Purkinje cell (primary cell): ENCODE measurements around the gene PPP2R1B. TPM values are rescaled to one million over a fixed set of nuclear protein-coding genes. Genes with fewer than 3 reads are reported as not detected.

ENCODE experiments used
- polyA plus RNA-seq: library from polyadenylated mRNA; unstranded; fragments of >200 nt; fragmentation: Nextera tagmentation; gene quantifications from 2 replicates; pipeline ENCODE4 v1.2.1, GENCODE V29; 2014

The PPP2R1B gene
- 2.4 and 3.3 TPM in 2 replicates for polyA plus RNA-seq

GRCh38 chr11:111765984-111766833 is at the start of gene PPP2R1B:
Gene PPP2R1B (minus strand): TSS chr11:111766389. CDS start chr11:111766361, 28 bp downstream.

Other genes starting within 250 kb of the PPP2R1B start
- not detected in 2 replicates for gene LAYN, start 225.7 kb downstream of the PPP2R1B start, polyA plus RNA-seq
- 2.2 and 2.9 TPM in 2 replicates for gene SIK2, start 163.9 kb downstream of the PPP2R1B start, polyA plus RNA-seq
- 26.4 and 30.2 TPM in 2 replicates for gene ALG9, start 105.2 kb upstream of the PPP2R1B start, polyA plus RNA-seq
- gene FDXACB1, start 112.8 kb upstream of the PPP2R1B start, polyA plus RNA-seq = 1.7 and 3.2 TPM in 2 replicates
- gene CFAP68, start 113.2 kb upstream of the PPP2R1B start, polyA plus RNA-seq = 211 and 275 TPM in 2 replicates
- gene CRYAB, start 145.4 kb upstream of the PPP2R1B start, polyA plus RNA-seq = 517 and 524 TPM in 2 replicates
- gene HSPB2, start 146.3 kb upstream of the PPP2R1B start, polyA plus RNA-seq = 22.1 TPM in 2 replicates
- 1.7 TPM in 1 of 2 replicates, not detected in the other for gene C11orf52, start 152.5 kb upstream of the PPP2R1B start, polyA plus RNA-seq
- 9.7 and 15.5 TPM in 2 replicates for gene DIXDC1, start 171.0 kb upstream of the PPP2R1B start, polyA plus RNA-seq